GM06990 (cell line): Measurements from ENCODE around the gene GFI1B.

Experiments
- DNase-seq: peaks from one replicate; pipeline ENCODE4 v3.0.0-alpha.2; 2011; ENCODE audit not compliant: insufficient read length; ENCODE audit errors: extremely low read depth
- H3K27me3 ChIP-seq: replicated peaks from 2 replicates; pipeline ENCODE4 v1.6.0; 2011; ENCODE audit warnings: low read length; ENCODE audit not compliant: control insufficient read depth, insufficient read depth
- H3K36me3 ChIP-seq: 2 replicates; pipeline ENCODE4 v1.5.1; 2011; ENCODE audit warnings: low read length; ENCODE audit not compliant: control insufficient read depth, insufficient read depth
- H3K4me3 ChIP-seq: replicated peaks from 2 replicates; pipeline ENCODE4 v1.5.1; 2011; ENCODE audit warnings: low read depth, mild to moderate bottlenecking, control low read depth, low read length
- CTCF ChIP-seq: IDR thresholded peaks from 2 replicates; pipeline ENCODE4 v1.5.1; 2011; ENCODE audit warnings: low read length, control low read depth, mild to moderate bottlenecking, inconsistent platforms; ENCODE audit not compliant: insufficient read depth, poor library complexity, severe bottlenecking

GFI1B gene

DNA sequence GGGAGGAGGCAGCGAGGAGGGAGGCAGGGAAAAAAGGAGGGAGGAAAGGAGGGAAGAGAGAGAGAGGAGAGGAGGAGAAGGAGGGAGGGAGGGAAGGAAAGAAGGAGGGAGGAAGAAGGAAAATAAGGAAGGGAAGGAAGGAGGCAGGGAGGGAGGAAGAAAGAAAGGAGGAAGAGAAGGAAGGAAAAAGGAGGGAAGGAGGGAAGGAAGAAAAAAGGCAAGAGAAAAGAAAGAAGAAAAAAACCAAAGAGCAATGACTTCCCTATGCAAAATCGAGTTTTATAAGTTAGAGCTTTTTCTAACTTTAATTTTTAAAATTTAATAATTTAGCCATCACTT, 413 bp upstream of the GFI1B start:
- Histone ChIP-seq H3K36me3 (no peaks in the 10 kb centered on the region), H3K27me3 (peaks cover 2% of the 10 kb centered on the region), H3K4me3 (no peak overlapping the region)
- no peak for TF ChIP-seq CTCF
- no peak for DNase-seq

GRCh38 chr9:132980157-132980556, 1.7 kb downstream of the GFI1B start:
- H3K4me3 ChIP-seq = no peak overlapping the region
- DNase-seq = no peak
- no peaks in the 10 kb centered on the region for H3K36me3 ChIP-seq
- peaks cover 5% of the 10 kb centered on the region for H3K27me3 ChIP-seq
- TF ChIP-seq CTCF = no peak

DNA sequence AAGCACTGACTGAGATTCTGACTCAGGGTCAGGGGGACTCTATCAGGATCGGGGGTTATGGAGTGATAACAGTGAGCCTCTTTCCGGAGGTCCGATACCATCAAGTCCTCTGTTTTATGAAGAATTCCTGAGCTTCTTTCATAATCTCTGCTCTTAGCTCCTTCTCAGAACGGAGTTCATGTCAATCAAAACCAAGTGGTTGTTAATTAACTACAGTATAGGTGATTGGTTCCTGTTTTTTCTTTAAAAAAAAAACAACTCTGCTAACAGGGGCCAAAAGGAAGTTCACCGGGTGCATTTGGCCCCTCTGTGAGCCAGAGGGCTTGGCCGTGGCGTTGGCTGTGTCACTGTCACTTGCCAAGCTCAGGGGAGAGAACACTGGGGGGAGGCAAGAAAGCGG, 4.0 kb downstream of the GFI1B start:
- no peak for DNase-seq
- Histone ChIP-seq H3K36me3 (no peaks in the 10 kb centered on the region), H3K4me3 (no peak overlapping the region), H3K27me3 (peaks cover 6% of the 10 kb centered on the region)
- TF ChIP-seq CTCF = no peak

DNA sequence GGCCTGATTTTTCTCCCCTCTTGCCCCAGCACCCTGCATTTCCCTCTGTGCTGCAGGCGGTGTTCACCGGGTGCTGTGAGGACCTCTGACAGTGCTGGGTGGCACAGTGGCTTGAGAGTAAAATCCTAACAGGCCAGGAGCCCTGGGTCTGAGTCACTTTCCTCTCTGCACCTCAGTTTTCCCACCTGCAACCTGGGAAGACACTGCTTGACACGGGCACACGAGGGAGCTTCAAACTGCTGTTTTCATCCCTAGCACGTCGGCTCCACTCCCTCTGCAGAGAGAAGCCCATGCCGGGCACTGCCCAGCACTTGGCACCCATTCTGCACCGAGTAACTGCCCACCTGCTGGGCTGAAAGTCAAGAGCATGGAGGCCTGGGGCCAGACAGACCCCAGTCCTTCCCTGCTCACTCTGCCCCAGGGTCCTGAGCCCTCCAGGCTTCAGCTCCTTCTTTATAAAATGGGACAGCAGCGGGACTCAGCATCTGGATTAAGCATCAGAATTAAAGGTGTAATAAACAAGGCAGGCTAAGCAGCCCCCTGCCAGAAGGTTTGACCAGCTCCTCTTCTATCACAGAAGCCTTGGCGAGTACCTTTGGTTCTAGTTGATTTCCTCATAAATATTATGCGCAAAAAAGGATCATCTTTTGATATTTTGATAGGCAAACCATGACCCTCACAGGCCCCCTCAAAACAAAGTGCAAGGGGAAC, 5.2 kb downstream of the GFI1B start:
- H3K36me3 ChIP-seq = no peaks in the 10 kb centered on the region
- no peak for TF ChIP-seq CTCF
- peaks cover 7% of the 10 kb centered on the region for H3K27me3 ChIP-seq
- H3K4me3 ChIP-seq = no peak overlapping the region
- no peak for DNase-seq

GRCh38 chr9:132984202-132985070, 5.9 kb downstream of the GFI1B start:
- H3K36me3 ChIP-seq = no peaks in the 10 kb centered on the region
- peaks cover 7% of the 10 kb centered on the region for H3K27me3 ChIP-seq
- no peak for TF ChIP-seq CTCF
- DNase-seq = no peak
- no peak overlapping the region for H3K4me3 ChIP-seq
